OCI-LY7 (cell line): ENCODE data around the gene AP1S3.

Source experiments
- EZH2phosphoT487 ChIP-seq: fragments of 200-600 bp; sonication (generic); IDR thresholded peaks from 2 replicates; pipeline ENCODE4 v1.6.1; 2018; ENCODE audit warnings: low read depth, borderline replicate concordance, mild to moderate bottlenecking, mixed run types, antibody characterized with exemption, low read length, moderate library complexity, mixed read lengths
- TF ChIP-seq, protein P1 (sequence below): fragments of 200-600 bp; sonication (generic); conservative IDR thresholded peaks from 2 replicates; pipeline ENCODE4 v1.5.1; 2014; ENCODE audit warnings: mild to moderate bottlenecking, antibody characterized with exemption, low read length, moderate library complexity, mixed read lengths

DNA sequence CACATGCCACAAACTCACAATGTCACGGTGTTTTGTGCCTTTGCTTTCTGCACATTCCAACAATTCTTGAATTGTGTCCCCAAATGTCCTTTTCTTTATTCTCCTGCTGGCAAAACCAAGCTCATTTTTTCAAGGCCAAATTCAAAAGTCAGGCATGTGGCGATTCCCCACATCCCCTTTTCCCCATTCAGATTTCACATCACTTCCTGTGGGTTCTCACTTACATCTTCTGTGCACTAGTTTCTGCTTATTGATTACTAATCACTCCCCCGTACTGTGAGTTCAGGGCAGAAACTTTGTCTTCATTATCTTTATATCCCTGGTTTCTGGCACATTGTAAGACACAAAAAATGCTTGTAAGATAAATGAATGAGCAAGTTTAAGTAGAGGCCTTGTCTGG, 69.2 kb downstream of the AP1S3 start:
- TF ChIP-seq, protein P1, sequence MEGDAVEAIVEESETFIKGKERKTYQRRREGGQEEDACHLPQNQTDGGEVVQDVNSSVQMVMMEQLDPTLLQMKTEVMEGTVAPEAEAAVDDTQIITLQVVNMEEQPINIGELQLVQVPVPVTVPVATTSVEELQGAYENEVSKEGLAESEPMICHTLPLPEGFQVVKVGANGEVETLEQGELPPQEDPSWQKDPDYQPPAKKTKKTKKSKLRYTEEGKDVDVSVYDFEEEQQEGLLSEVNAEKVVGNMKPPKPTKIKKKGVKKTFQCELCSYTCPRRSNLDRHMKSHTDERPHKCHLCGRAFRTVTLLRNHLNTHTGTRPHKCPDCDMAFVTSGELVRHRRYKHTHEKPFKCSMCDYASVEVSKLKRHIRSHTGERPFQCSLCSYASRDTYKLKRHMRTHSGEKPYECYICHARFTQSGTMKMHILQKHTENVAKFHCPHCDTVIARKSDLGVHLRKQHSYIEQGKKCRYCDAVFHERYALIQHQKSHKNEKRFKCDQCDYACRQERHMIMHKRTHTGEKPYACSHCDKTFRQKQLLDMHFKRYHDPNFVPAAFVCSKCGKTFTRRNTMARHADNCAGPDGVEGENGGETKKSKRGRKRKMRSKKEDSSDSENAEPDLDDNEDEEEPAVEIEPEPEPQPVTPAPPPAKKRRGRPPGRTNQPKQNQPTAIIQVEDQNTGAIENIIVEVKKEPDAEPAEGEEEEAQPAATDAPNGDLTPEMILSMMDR = no peak
- no peak for TF ChIP-seq EZH2phosphoT487
